Measurements from ENCODE around the gene GALNTL6.

DNA sequence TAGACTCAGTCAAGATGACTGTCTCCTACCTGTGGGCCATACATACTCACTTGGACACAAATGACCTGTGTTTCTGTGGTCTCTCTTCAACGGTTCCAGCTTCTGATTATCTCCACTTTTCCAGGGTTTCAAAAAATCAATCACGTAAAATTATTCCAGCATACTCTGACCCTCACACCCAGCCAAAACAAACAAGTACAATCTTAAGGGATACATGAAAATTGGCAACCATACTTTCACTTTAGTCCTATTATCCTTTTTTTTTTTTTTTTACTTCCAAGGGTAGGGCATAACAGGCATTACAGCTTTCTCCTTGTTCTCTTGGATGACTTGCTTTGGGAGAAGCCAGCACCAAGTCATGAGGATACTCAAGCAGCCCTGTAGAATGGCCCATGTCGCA, 1129.6 kb downstream of the GALNTL6 start:
- no peak for TF ChIP-seq CTCF (IDR thresholded peaks at IDR 0.05; ENCODE audit: extremely low read depth in 1 of 2, insufficient read depth in 1 of 2, low read depth in 1 of 2, low read length in 2 of 2)
- TF ChIP-seq POLR2AphosphoS5 (IDR thresholded peaks at IDR 0.05; ENCODE audit: insufficient read depth, low read depth, low read length) = no peak
- TF ChIP-seq JUN (IDR thresholded peaks at IDR 0.05; ENCODE audit: borderline replicate concordance, insufficient read depth, insufficient read length, low read depth) = no peak
- TF ChIP-seq POLR2A (IDR thresholded peaks at IDR 0.05; ENCODE audit: low read depth, low read length) = no peak
- TF ChIP-seq MYC (IDR thresholded peaks at IDR 0.05; ENCODE audit: low read depth, low read length) = no peak

Measured in endothelial cell of umbilical vein (primary cell).